Kidney (tissue), 14 donors: ENCODE results near the gene FBXL4. TPM values are rescaled to one million over a fixed set of nuclear protein-coding genes. Genes with fewer than 3 reads are reported as not detected.
A peak's percentile ranks its signal among the peaks of the same experiment; 100 is the strongest.

Experiments
- DNase-seq, 5 donors: peaks; one replicate each; pipeline ENCODE4 v3.0.0-alpha.2; 2013 to 2020
- FAIRE-seq: peaks from 2 replicates; lab custom pipeline; 2012; peaks lifted over from hg19 to GRCh38; lab: Jason Lieb, UNC
- H3K27ac ChIP-seq, 2 donors: one replicate each; pipeline ENCODE4 v1.7.0; 2013; ENCODE audit warnings: low read depth in 2 of 2, low read length in 2 of 2, inconsistent platforms in 1 of 2
- H3K27me3 ChIP-seq: one replicate; pipeline ENCODE4 v1.7.1; 2013; ENCODE audit warnings: low read length, inconsistent platforms; ENCODE audit not compliant: control insufficient read depth, insufficient read depth
- H3K36me3 ChIP-seq, 3 donors: one replicate each; pipeline versions ENCODE4 v1.7.0 to v1.7.1; 2013; ENCODE audit warnings: low read length in 3 of 3, control low read depth in 1 of 3, inconsistent platforms in 1 of 3; ENCODE audit not compliant: insufficient read depth in 3 of 3, control insufficient read depth in 2 of 3
- H3K4me1 ChIP-seq, 3 donors: one replicate each; pipeline versions ENCODE4 v1.7.0 to v1.7.1; 2013; ENCODE audit warnings: low read length in 3 of 3, inconsistent platforms in 1 of 3, low read depth in 1 of 3; ENCODE audit not compliant: control insufficient read depth in 2 of 3, insufficient read depth in 2 of 3
- H3K4me3 ChIP-seq, 3 donors: one replicate each; pipeline versions ENCODE4 v1.7.0 to v1.8.1; 2013; ENCODE audit warnings: low read length in 3 of 3, control low read depth in 1 of 3, inconsistent platforms in 1 of 3
- H3K9ac ChIP-seq, 3 donors: one replicate each; pipeline versions ENCODE4 v1.7.0 to v1.7.1; 2013; ENCODE audit warnings: low read length in 3 of 3, control low read depth in 1 of 3, inconsistent platforms in 1 of 3
- H3K9me3 ChIP-seq, 3 donors: one replicate each; pipeline versions ENCODE4 v1.7.0 to v1.7.1; 2013; ENCODE audit warnings: low read length in 3 of 3, control low read depth in 1 of 3, inconsistent platforms in 1 of 3; ENCODE audit not compliant: control insufficient read depth in 2 of 3, insufficient read depth in 1 of 3
- CTCF ChIP-seq: IDR thresholded peaks from 3 replicates; pipeline ENCODE4 v1.5.1; 2012; ENCODE audit warnings: mild to moderate bottlenecking, moderate library complexity, borderline replicate concordance; ENCODE audit not compliant: insufficient read depth; ENCODE audit errors: extremely low read depth
- intact Hi-C: fragments of 100-400 bp; cut with DNase I; formaldehyde crosslinking; loops from one replicate; pipeline ENCODE4 v1.11.1; 2022
- polyA plus RNA-seq: library from polyadenylated mRNA; stranded (reverse); fragments of 350-450 nt; fragmentation: Illumina TruSeq; extraction: RNeasy Lipid Tissue Mini Kit (QIAGEN cat#74804); gene quantifications from one replicate; pipeline ENCODE4 v1.2.3, GENCODE V29; 2014; ENCODE audit warnings: low read depth, low replicate concordance; ENCODE audit not compliant: insufficient read depth
- total RNA-seq: library from RNA; stranded (reverse); fragmentation: NEBNext Ultra II Directional; extraction: Animal tissue kit (Norgen Biotek cat#: 25700); gene quantifications from one replicate; pipeline ENCODE4 v1.2.1, GENCODE V29; 2021
- donor health status: control.
- donor health status: control.
- donor health status: control.
- donor health status: control.
- donor health status: control.
- donor health status: DM: yes; HTN: yes; CAD: no.
- donor health status: Normal renal cell carcinoma (clear cell type).

Gene FBXL4
- total and polyA plus RNA-seq, 2 donors from 2014 or later, result 7.6 to 25.8 TPM

DNA sequence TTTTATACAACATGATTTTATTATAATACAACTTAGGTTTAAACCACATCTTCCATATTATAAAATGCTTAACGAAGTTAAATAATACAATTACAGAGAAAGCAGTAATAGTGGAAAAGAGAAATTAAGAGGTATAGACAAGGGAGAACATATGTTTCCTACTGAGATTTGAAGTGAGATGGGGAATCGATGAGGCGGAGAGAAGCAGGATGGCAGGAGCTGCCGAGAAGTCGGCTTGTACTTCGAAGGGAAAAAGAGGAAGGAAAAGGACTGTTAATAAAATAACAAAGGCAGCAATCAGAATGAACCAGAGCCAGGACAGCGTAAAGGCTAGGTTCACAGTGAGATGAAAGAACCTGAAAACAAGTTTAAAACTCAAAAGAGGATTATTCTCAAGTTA is 15.4 kb downstream of the FBXL4 start:
- Histone ChIP-seq H3K27me3 (no peaks in the 10 kb centered on the region), H3K27ac (no peak overlapping the region), H3K9me3 (no peaks in the 10 kb centered on the region), H3K36me3 (no peaks in the 10 kb centered on the region), H3K4me1 (peaks cover 0 to 9% (median 0%) of the 10 kb centered on the region in 3 donors), H3K9ac (no peak overlapping the region), H3K4me3 (no peak overlapping the region)
- DNase-seq (peak in 3 of 5 donors; percentile 11 to 50 (median 26)), FAIRE-seq (no peak)
- intact Hi-C loops, result no loop called here
- TF ChIP-seq CTCF, result no peak

- Histone ChIP-seq H3K9me3 (no peaks in the 10 kb centered on the region), H3K36me3 (peaks cover 0 to 2% (median 0%) of the 10 kb centered on the region in 3 donors), H3K27me3 (no peaks in the 10 kb centered on the region), H3K4me3 (no peak overlapping the region), H3K4me1 (peaks cover 0 to 15% (median 0%) of the 10 kb centered on the region in 3 donors), H3K9ac (no peak overlapping the region), H3K27ac (no peak overlapping the region)
- DNase-seq (no peak), FAIRE-seq (no peak)
- TF ChIP-seq CTCF, result no peak
- intact Hi-C loops, result no loop called here
Measured at GRCh38 chr6:98931696-98932095, 16.1 kb downstream of the FBXL4 start.

DNA sequence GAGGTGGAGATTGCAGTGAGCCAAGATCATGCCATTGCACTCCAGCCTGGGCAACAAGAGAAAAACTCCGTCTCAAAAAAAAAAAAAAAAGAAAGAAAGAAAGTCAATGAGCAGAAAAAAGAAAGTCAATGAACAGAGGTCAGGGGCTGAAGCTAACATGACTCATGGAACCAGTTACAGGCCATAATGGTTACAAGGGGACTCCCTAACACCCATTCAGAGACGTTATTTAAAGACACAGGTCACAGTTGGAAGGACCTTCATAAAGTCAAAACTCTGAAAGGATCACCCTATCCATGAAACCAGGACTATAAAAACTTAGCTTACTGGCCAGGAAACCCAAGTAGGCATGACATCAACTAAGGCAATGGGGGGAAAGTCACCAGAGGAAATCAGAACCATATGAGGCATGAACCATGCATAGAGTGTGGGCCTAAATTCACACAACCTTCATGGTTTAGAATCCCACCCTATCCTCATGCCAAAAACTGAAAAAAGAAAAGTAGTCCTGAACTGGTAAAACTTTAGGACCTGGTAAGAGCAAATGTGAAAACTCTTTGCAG is 18.2 kb downstream of the FBXL4 start:
- Histone ChIP-seq H3K4me1 (peaks cover 0 to 20% (median 0%) of the 10 kb centered on the region in 3 donors), H3K4me3 (no peak overlapping the region), H3K27ac (no peak overlapping the region), H3K36me3 (peaks cover 0 to 5% (median 4%) of the 10 kb centered on the region in 3 donors), H3K9me3 (no peaks in the 10 kb centered on the region), H3K27me3 (no peaks in the 10 kb centered on the region), H3K9ac (no peak overlapping the region)
- FAIRE-seq, result no peak
- no peak for TF ChIP-seq CTCF
- peak in 1 of 5 donors; percentile 7 for DNase-seq
- intact Hi-C loops, result no loop called here
